ENCODE data around the gene VAMP5. TPM values are rescaled to one million over a fixed set of nuclear protein-coding genes. Genes with fewer than 3 reads are reported as not detected.

VAMP5 gene
- total RNA-seq, 1 experiment from 2014 or later = 1.9 TPM

DNA sequence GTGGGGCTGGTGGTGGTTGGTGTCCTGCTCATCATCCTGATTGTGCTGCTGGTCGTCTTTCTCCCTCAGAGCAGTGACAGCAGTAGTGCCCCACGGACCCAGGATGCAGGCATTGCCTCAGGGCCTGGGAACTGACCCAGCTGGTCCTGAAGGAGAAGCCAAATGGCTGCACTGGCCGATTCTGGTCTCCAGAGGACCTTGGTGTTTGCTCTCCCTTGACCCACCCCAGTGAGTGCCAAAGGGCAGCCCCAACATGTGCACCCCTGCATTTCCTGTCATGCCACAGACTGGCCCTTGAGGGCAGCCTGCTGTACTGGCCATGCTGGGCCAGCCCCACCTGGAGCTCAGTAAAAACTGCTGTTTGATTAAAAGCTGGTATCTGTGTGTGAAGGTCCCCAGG, 8.8 kb downstream of the VAMP5 start:
- ChIA-PET POLR2A (interaction anchor here (0.6 kb wide), 1 partner anchor 12 kb away, joined by 4 read pairs; no protein-coding TSS in a partner anchor), RAD21 (ENCODE audit: low non-redundant PET in 1 of 2, low total read pairs in 2 of 2, uncharacterized antibody in 2 of 2, unreplicated experiment in 2 of 2) (interaction anchor here in 1 of 2 experiments (0.6 kb wide), 1 partner anchor 132 kb away, joined by 7 read pairs; no protein-coding TSS in a partner anchor), CTCF (no interaction called here)
- intact Hi-C loops (cut with micrococcal nuclease) = no loop called here
- Histone ChIP-seq H3K4me2 (ENCODE audit: low read length) (no peak overlapping the region), H3K9me3 (ENCODE audit: control insufficient read depth in 1 of 2, insufficient read depth in 1 of 2, low read depth in 1 of 2, low read length in 2 of 2) (no peaks in the 10 kb centered on the region), H3K9ac (ENCODE audit: low read length) (no peak overlapping the region), H4K20me1 (ENCODE audit: insufficient read depth) (no peaks in the 10 kb centered on the region), H3K79me2 (ENCODE audit: insufficient read depth, low read length) (peaks cover 18% of the 10 kb centered on the region), H3K36me3 (ENCODE audit: control insufficient read depth in 1 of 2, insufficient read depth in 2 of 2, low read length in 2 of 2) (peaks cover 3 to 4% of the 10 kb centered on the region in 2 experiments; a peak in 2 of 4 replicates), H3K27me3 (ENCODE audit: insufficient read depth, low read length) (no peaks in the 10 kb centered on the region), H3K4me3 (replicated peaks in 1 of 2; ENCODE audit: low read depth in 1 of 2, low read length in 2 of 2) (no peak overlapping the region), H2AFZ (ENCODE audit: low read depth, low read length, poor library complexity, severe bottlenecking) (no peak overlapping the region), H3K27ac (ENCODE audit: low read depth, low read length) (no peak overlapping the region), H3K4me1 (ENCODE audit: control insufficient read depth in 1 of 2, insufficient read depth in 2 of 2, low read length in 2 of 2) (peaks cover 8 to 28% of the 10 kb centered on the region in 2 experiments; a peak in 3 of 4 replicates), H3K9me2 (ENCODE audit: insufficient read depth) (no peaks in the 10 kb centered on the region)
- BruUV-seq (replicated peaks) = no TSS peak
- no peak for ATAC-seq
- DNase-seq (ENCODE audit: low read depth, low spot score) = no peak
- no peak for TF ChIP-seq FOSL1 (IDR thresholded peaks at IDR 0.05; ENCODE audit: low read depth)
- TF ChIP-seq, protein P1, sequence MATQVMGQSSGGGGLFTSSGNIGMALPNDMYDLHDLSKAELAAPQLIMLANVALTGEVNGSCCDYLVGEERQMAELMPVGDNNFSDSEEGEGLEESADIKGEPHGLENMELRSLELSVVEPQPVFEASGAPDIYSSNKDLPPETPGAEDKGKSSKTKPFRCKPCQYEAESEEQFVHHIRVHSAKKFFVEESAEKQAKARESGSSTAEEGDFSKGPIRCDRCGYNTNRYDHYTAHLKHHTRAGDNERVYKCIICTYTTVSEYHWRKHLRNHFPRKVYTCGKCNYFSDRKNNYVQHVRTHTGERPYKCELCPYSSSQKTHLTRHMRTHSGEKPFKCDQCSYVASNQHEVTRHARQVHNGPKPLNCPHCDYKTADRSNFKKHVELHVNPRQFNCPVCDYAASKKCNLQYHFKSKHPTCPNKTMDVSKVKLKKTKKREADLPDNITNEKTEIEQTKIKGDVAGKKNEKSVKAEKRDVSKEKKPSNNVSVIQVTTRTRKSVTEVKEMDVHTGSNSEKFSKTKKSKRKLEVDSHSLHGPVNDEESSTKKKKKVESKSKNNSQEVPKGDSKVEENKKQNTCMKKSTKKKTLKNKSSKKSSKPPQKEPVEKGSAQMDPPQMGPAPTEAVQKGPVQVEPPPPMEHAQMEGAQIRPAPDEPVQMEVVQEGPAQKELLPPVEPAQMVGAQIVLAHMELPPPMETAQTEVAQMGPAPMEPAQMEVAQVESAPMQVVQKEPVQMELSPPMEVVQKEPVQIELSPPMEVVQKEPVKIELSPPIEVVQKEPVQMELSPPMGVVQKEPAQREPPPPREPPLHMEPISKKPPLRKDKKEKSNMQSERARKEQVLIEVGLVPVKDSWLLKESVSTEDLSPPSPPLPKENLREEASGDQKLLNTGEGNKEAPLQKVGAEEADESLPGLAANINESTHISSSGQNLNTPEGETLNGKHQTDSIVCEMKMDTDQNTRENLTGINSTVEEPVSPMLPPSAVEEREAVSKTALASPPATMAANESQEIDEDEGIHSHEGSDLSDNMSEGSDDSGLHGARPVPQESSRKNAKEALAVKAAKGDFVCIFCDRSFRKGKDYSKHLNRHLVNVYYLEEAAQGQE (IDR thresholded peaks at IDR 0.05; ENCODE audit: low read depth) = no peak
- no peak for TF ChIP-seq CEBPB (IDR thresholded peaks at IDR 0.05; ENCODE audit: low read depth)
- no peak for TF ChIP-seq TCF7L2 (IDR thresholded peaks at IDR 0.05; ENCODE audit: borderline replicate concordance, extremely low read depth, insufficient read depth, insufficient read length)
- no peak for TF ChIP-seq SP1 (IDR thresholded peaks at IDR 0.05; ENCODE audit: low read depth)
- TF ChIP-seq, protein P2, sequence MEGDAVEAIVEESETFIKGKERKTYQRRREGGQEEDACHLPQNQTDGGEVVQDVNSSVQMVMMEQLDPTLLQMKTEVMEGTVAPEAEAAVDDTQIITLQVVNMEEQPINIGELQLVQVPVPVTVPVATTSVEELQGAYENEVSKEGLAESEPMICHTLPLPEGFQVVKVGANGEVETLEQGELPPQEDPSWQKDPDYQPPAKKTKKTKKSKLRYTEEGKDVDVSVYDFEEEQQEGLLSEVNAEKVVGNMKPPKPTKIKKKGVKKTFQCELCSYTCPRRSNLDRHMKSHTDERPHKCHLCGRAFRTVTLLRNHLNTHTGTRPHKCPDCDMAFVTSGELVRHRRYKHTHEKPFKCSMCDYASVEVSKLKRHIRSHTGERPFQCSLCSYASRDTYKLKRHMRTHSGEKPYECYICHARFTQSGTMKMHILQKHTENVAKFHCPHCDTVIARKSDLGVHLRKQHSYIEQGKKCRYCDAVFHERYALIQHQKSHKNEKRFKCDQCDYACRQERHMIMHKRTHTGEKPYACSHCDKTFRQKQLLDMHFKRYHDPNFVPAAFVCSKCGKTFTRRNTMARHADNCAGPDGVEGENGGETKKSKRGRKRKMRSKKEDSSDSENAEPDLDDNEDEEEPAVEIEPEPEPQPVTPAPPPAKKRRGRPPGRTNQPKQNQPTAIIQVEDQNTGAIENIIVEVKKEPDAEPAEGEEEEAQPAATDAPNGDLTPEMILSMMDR (IDR thresholded peaks at IDR 0.05 in 2 of 3, conservative IDR thresholded peaks at IDR 0.05 in 1 of 3; ENCODE audit: borderline replicate concordance in 1 of 3, insufficient read depth in 1 of 3, low read depth in 2 of 3, low read length in 2 of 3) = no peak
- TF ChIP-seq, protein P3, sequence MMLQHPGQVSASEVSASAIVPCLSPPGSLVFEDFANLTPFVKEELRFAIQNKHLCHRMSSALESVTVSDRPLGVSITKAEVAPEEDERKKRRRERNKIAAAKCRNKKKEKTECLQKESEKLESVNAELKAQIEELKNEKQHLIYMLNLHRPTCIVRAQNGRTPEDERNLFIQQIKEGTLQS (IDR thresholded peaks at IDR 0.05) = no peak
- no peak for TF ChIP-seq EZH2phosphoT487 (IDR thresholded peaks at IDR 0.05; ENCODE audit: borderline replicate concordance)
- TF ChIP-seq ZNF274 (IDR thresholded peaks at IDR 0.05; ENCODE audit: low read depth, low read length) = no peak
- no peak for TF ChIP-seq POLR2A (IDR thresholded peaks at IDR 0.05; ENCODE audit: borderline replicate concordance, extremely low read depth, insufficient read depth, insufficient read length)
- TF ChIP-seq CBX3 (IDR thresholded peaks at IDR 0.05; ENCODE audit: low read depth) = no peak
- TF ChIP-seq JUND (IDR thresholded peaks at IDR 0.05) = no peak
- TF ChIP-seq POLR2AphosphoS5 (IDR thresholded peaks at IDR 0.05; ENCODE audit: low read depth, low read length) = no peak
- no peak for TF ChIP-seq RAD21 (IDR thresholded peaks at IDR 0.05; ENCODE audit: low read depth)
- TF ChIP-seq, protein P4, sequence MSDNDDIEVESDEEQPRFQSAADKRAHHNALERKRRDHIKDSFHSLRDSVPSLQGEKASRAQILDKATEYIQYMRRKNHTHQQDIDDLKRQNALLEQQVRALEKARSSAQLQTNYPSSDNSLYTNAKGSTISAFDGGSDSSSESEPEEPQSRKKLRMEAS (IDR thresholded peaks at IDR 0.05) = no peak
- no peak for TF ChIP-seq EZH2 (IDR thresholded peaks at IDR 0.05)
- no peak for TF ChIP-seq SRF (IDR thresholded peaks at IDR 0.05; ENCODE audit: low read depth)
- no peak for TF ChIP-seq EGR1 (IDR thresholded peaks at IDR 0.05; ENCODE audit: low read depth)

Data from HCT116 (cell line).